Anterior cingulate cortex (tissue), 58 donors: ENCODE results near the gene WWC1.
A peak's percentile ranks its signal among the peaks of the same experiment; 100 is the strongest.
"Not testable (repeated sequence)": the region's sequence is repeated elsewhere in the genome, so short reads cannot be mapped to it uniquely, and the experiment has no call there.

ENCODE experiments used
- DNase-seq, 58 donors: peaks; one replicate each; lab custom pipeline; 2025; lab: John Stamatoyannopoulos, UW

The WWC1 gene

DNA sequence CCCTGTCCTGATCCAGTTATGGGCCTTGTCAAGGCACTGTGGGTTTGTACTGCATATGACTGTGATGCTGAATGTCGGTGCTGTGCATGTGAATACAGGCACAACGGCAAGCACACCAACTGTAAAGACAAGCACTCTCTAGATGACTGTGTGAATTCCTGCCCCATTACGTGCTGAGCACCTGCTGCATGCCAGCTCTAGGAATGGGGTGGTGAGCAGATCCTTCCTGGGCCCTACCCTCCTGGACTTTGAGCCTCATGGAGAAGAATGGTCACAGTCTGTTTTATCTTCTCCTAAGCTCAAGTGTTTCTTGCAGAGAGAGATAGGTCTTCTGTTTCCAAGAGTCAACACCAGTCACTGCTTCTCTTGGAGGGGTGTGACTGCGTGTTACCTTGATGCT lies 138.9 kb downstream of the WWC1 start:
- no peak for DNase-seq

DNA sequence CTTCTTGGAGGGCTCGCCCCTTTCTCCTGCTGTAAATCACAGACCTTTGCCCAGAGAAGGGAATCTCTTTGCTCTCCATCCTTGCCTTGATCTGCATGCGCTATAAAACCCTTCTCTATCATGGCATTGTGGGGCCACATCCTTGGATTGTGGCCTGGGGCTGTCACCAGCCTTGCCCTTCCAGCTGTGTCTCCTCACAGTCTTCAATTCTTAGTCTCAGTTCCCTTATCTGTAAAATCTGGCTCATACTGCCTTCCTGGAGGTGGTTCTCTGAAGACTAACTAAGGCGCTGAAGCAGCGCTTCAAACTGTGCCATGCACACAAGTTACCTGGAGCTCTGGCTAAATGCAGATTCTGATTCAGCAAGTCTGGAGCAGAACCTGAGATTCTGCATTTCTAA lies 141.5 kb downstream of the WWC1 start:
- DNase-seq, result no peak

DNA sequence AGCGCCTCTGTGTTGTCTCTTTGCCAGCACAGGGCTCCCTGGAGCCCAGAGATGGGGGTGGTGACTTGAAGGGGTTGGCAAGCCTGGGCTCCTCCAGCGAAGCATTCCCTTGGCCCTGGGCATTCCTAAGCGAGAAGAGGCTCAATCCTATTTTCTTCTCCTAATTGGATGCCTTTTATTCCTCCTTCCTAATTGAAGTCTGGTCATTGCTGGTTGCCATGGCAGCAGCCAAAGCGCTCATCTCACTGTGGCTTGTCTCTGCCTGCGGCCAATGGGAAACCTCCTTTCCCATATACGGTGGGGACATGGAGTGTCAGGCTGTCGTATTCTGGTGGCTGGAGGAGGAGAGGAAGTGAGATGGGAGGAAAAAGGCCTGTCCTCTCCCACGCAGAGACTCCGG lies 142.6 kb downstream of the WWC1 start:
- DNase-seq, result peak in 55 of 58 donors; percentile 12 to 91 (median 65)

- DNase-seq, result peak in 6 of 58 donors; percentile 14 to 49 (median 34)
These were observed 143.4 kb downstream of the WWC1 start for GRCh38 chr5:168434746-168435321.

GRCh38 chr5:168435340-168435739 lies 143.9 kb downstream of the WWC1 start:
- DNase-seq, result not testable (repeated sequence)

- no peak for DNase-seq
These were observed 146.9 kb downstream of the WWC1 start for GRCh38 chr5:168438349-168438748.

- DNase-seq, result no peak
These were observed 152.1 kb downstream of the WWC1 start for GRCh38 chr5:168443533-168443932.

DNA sequence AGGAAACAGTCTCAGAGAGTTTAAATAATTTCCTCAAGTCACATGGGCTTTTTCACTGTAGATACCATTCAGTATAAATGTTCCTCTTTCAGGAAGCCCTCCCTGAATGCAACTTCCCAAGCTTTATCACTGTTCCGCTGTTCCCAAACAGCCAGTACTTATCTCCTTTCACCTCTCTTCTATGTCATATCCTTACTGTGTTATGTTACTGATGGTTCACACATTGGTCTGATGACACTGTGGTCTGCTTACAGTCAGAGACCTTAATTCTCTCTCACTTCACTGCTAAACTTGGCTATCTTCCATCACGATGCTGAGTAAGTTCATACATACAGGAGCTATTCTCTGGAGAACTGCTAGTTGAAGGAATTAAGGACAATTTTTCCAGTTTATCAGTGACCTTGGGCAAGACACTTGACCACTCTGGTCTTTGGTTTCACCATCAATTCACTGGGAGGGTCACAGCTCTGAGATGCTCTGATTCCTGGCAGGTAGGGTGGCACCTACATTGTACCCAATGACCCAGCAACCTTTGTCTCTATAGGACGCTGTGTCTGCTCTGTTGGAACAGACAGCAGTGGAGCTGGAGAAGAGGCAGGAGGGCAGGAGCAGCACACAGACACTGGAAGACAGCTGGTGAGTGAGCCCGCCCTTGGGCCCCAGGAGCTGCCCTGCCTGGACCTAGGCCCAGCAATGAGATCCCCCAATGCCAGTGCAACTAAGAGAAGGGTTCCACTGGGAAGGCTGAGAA lies 152.7 kb downstream of the WWC1 start:
- DNase-seq, result no peak

GRCh38 chr5:168446983-168447619 lies 155.7 kb downstream of the WWC1 start:
- no peak for DNase-seq

DNA sequence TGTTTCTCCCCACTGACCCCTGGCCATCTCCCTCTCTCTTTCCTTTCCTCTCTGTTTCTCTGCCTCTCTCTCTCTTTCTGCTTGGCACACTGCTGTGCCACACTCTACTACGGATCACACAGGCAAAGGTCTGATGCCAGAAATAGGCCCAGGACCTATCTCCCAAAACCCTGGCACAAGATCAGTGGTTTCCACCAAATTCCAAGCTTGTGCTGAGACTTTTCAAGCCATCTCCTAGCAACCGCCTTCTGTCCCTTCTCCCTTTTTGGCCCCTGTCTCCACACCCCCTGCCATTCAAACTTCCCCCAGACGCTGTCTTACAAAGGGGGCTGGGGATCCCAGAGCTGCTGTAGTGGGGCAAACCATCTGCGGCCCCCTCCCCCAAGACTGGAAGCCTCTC lies 156.4 kb downstream of the WWC1 start:
- peak in 8 of 58 donors; percentile 8 to 40 (median 14) for DNase-seq

- no peak for DNase-seq
These were observed 157.7 kb downstream of the WWC1 start for GRCh38 chr5:168449166-168449565.

DNA sequence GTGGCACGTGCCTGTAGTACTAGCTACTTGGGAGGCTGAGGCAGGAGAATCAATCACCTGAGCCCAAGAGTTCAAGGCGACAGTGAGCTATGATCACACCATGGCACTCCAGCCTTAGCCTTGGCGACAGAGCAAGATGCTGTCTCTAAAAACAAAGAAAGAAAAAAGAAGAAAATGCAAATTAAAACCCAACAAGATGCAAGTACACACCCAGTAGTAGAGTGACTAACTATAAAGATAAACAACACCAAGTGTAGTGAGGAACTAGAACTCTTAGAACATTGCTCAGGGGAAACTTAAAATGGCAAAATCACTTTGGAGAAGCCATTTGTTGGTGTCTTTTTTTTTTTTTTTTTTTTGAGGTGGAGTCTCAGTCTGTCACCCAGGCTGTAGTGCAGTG lies 160.1 kb downstream of the WWC1 start:
- no peak for DNase-seq

DNA sequence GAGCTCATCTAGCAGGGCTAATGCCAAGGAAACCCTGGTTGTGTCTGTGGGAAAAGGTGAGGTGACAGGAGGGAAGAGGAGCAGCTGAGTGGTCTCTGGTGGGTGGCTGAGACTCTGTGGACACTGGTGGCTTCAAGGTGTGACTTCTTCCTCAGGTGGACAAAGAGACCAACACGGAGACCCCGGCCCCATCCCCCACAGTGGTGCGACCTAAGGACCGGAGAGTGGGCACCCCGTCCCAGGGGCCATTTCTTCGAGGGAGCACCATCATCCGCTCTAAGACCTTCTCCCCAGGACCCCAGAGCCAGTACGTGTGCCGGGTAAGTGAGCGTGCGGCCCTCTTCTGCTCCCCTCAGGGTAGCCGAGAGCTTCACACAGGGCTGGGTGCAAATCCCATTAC lies 163.8 kb downstream of the WWC1 start:
- no peak for DNase-seq

GRCh38 chr5:168457542-168457941 lies 166.1 kb downstream of the WWC1 start:
- DNase-seq, result no peak

DNA sequence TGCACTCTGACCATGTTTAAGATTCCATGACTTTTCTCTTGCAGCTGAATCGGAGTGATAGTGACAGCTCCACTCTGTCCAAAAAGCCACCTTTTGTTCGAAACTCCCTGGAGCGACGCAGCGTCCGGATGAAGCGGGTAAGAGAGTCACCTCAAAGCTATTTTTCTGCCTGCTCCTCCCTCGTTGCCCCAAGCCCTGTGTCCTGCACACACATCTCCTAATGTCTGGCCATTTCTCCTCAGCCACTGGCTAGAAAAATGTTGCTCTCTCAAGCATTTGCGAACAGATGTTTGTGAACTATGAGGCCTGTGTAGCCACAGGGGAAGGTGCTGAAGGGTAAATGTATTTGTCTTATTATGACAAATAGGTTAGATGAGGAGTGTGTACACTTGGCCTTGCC lies 169.2 kb downstream of the WWC1 start:
- DNase-seq, result no peak

DNA sequence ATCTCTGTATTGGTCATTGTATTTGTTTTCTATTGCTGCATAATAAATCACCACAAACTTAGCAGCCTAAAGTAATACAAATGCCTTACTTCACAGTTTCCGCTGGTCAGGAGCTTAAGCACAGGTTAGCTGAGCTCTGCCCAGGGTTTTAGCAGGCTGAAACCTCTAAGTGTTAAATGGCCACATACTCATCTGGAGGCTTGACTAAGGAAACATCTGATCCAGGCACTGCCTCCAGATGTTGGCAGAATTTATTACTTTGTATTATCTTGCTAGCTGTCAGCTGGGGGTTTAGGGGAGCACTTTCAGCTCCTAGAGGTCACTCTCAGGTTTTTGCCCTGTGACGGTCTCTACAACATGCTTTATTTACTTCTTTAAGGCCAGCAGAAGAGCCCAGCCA lies 171.6 kb downstream of the WWC1 start:
- DNase-seq, result no peak

- DNase-seq, result no peak
These were observed 172.8 kb downstream of the WWC1 start for GRCh38 chr5:168464214-168464613.

- DNase-seq, result no peak
These were observed 173.2 kb downstream of the WWC1 start for GRCh38 chr5:168464641-168465040.

- no peak for DNase-seq
These were observed 176.4 kb downstream of the WWC1 start for GRCh38 chr5:168467755-168468330.

DNA sequence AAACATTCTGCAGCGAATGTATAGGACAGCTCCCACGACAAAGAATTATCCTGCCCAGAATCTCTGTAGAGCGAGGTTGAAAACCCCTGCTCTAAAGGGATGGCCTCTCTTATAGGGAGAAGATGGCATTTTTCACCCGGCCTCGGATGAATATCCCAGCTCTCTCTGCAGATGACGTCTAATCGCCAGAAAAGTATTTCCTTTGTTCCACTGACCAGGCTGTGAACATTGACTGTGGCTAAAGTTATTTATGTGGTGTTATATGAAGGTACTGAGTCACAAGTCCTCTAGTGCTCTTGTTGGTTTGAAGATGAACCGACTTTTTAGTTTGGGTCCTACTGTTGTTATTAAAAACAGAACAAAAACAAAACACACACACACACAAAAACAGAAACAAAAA lies 177.4 kb downstream of the WWC1 start:
- no peak for DNase-seq

- no peak for DNase-seq
These were observed 178.4 kb downstream of the WWC1 start for GRCh38 chr5:168469816-168470215.

DNA sequence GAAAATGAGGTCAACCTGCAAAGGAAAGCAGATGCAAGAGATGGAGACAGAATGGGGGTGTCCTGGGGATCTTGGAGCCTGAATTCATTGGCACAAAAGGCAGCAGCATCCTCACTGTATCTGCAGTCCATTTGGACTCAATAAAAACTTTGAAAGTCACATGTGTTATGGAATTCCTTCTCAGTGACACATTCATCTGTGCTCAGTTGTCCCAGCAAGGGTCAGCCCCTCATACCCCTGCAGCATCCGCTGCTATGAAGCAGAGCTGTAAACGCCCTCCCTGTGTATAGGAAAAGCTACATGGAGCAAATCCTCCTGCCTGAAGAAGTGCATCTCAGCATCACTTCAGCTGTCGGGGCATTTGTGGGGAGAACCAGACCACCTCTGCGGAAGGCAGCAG lies 180.3 kb downstream of the WWC1 start:
- DNase-seq, result no peak
